Progenitor cell of endocrine pancreas (in vitro differentiated cells): Measurements from ENCODE around the gene TPD52L1. TPM values are rescaled to one million over a fixed set of nuclear protein-coding genes. Genes with fewer than 3 reads are reported as not detected.

Source experiments
- DNase-seq: peaks from one replicate; pipeline ENCODE4 v3.0.0; 2021; ENCODE audit warnings: low spot score; ENCODE audit not compliant: unreplicated experiment
- H3K27ac Mint-ChIP-seq: 2 replicates; pipeline ENCODE4 v1.8.0; 2021; ENCODE audit warnings: mild to moderate bottlenecking, moderate library complexity, mixed read lengths
- H3K27me3 Mint-ChIP-seq: 2 replicates; pipeline ENCODE4 v1.8.0; 2021; ENCODE audit warnings: mixed read lengths
- H3K36me3 Mint-ChIP-seq: 2 replicates; pipeline ENCODE4 v1.8.0; 2022; ENCODE audit warnings: mixed read lengths; ENCODE audit not compliant: insufficient read depth
- H3K4me1 Mint-ChIP-seq: 2 replicates; pipeline ENCODE4 v1.8.0; 2021; ENCODE audit warnings: low read depth, mixed read lengths
- H3K4me3 Mint-ChIP-seq: 2 replicates; pipeline ENCODE4 v1.8.0; 2021; ENCODE audit warnings: low read depth, mild to moderate bottlenecking, moderate library complexity, mixed read lengths
- H3K9me3 Mint-ChIP-seq: 2 replicates; pipeline ENCODE4 v1.8.0; 2021; ENCODE audit warnings: low read depth, mixed read lengths
- total RNA-seq: library from RNA; stranded (reverse); gene quantifications from 2 replicates; pipeline ENCODE4 v1.2.1, GENCODE V29; 2021
- TF ChIP-seq, protein P1 (sequence below): fragments of 200-600 bp; sonication (generic); IDR thresholded peaks from one replicate; pipeline ENCODE4 v1.5.0; 2021; ENCODE audit warnings: antibody characterized with exemption, mild to moderate bottlenecking; ENCODE audit not compliant: unreplicated experiment

TPD52L1 gene
- total RNA-seq, 1 donor from 2014 or later, result 33.8 TPM

DNA sequence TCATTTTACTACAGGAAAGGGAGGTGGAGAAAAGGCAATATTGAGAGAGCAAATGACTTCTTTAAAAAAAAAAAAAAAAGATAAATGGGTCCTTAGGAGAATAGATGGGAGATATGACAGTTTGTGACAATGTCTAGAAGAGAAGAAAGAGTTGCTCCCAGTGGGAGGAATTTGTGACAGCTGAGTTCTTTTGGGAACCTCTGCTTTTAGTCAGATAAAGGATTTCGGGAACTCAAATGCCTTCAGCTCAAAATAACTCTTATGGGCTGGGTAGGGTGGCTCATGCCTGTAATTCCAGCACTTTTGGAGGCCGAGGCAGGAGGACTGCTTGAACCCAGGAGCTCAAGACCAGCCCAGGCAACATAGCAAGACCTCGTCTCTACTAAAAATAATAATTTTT lies 13.1 kb downstream of the TPD52L1 start:
- H3K9me3 Mint-ChIP-seq, result no peaks in the 10 kb centered on the region
- no peaks in the 10 kb centered on the region for H3K27me3 Mint-ChIP-seq
- no peak overlapping the region for H3K27ac Mint-ChIP-seq
- no peak for DNase-seq
- H3K4me1 Mint-ChIP-seq, result no peaks in the 10 kb centered on the region
- H3K4me3 Mint-ChIP-seq, result no peak overlapping the region
- no peaks in the 10 kb centered on the region for H3K36me3 Mint-ChIP-seq
- TF ChIP-seq, protein P1, sequence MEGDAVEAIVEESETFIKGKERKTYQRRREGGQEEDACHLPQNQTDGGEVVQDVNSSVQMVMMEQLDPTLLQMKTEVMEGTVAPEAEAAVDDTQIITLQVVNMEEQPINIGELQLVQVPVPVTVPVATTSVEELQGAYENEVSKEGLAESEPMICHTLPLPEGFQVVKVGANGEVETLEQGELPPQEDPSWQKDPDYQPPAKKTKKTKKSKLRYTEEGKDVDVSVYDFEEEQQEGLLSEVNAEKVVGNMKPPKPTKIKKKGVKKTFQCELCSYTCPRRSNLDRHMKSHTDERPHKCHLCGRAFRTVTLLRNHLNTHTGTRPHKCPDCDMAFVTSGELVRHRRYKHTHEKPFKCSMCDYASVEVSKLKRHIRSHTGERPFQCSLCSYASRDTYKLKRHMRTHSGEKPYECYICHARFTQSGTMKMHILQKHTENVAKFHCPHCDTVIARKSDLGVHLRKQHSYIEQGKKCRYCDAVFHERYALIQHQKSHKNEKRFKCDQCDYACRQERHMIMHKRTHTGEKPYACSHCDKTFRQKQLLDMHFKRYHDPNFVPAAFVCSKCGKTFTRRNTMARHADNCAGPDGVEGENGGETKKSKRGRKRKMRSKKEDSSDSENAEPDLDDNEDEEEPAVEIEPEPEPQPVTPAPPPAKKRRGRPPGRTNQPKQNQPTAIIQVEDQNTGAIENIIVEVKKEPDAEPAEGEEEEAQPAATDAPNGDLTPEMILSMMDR, result no peak

DNA sequence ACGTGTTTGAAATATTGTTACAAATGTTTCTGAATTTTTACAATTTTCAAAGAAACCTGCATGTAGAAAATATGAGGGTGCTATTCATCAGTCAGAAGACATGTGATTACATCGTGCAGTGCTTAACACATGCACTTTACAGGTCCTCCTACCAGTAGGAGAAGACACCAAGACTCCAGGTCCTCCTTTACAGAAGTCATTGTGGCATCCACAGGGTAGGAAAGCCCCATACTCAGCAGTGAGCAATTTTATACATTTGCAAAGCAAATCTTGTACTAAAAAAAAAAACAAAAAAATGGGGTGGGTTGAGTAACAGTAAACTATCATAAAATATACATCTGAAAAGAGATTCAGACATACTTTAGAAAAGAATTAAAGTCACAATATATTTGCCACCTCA lies 14.0 kb downstream of the TPD52L1 start:
- Mint-ChIP-seq H3K9me3 (no peaks in the 10 kb centered on the region), H3K4me3 (no peak overlapping the region), H3K27me3 (no peaks in the 10 kb centered on the region), H3K36me3 (no peaks in the 10 kb centered on the region), H3K4me1 (no peaks in the 10 kb centered on the region), H3K27ac (no peak overlapping the region)
- no peak for DNase-seq
- TF ChIP-seq, protein P1, result no peak

DNA sequence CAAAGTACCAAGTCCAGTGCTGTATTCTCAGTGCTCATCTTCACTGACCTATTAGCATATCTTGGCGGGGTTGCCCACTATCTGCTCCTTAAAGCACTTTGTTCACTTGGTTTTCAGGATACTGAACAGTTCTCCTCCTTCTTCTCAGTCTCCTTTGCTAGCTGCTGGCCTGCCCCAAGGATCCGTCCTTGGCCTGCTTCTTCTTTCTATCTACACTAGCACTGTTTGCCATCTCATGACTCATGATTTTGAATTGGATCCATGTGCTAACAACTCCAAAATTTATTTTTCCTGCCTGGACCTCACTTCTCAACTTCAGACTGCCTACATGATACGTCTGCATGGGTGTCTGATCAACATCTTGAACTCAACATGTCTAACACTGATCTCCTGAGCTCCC lies 15.5 kb downstream of the TPD52L1 start:
- no peaks in the 10 kb centered on the region for H3K4me1 Mint-ChIP-seq
- H3K4me3 Mint-ChIP-seq, result no peak overlapping the region
- H3K9me3 Mint-ChIP-seq, result no peaks in the 10 kb centered on the region
- no peak for DNase-seq
- H3K36me3 Mint-ChIP-seq, result no peaks in the 10 kb centered on the region
- no peak overlapping the region for H3K27ac Mint-ChIP-seq
- TF ChIP-seq, protein P1, result no peak
- H3K27me3 Mint-ChIP-seq, result no peaks in the 10 kb centered on the region

DNA sequence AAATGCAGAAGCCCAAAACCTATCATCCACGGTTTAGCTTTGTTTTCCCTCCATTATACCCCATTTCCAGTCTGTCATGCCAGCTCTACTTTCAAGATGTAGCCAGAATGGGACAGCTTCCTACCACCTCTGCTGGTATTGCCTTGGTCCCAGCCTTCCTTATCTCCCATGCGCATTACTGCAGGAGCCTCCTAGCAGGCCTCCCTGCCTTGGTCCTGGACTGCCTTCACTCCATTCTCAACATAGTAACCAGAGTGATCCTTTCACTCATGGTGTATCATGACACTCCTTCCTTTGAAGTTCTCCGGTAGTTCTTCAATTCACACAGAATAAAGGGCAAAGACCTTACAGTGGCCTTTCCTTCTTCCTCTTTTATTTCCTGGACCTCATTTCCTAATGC lies 15.9 kb downstream of the TPD52L1 start:
- no peak overlapping the region for H3K27ac Mint-ChIP-seq
- no peaks in the 10 kb centered on the region for H3K4me1 Mint-ChIP-seq
- H3K27me3 Mint-ChIP-seq, result no peaks in the 10 kb centered on the region
- no peaks in the 10 kb centered on the region for H3K9me3 Mint-ChIP-seq
- H3K4me3 Mint-ChIP-seq, result no peak overlapping the region
- TF ChIP-seq, protein P1, result no peak
- H3K36me3 Mint-ChIP-seq, result no peaks in the 10 kb centered on the region
- no peak for DNase-seq

DNA sequence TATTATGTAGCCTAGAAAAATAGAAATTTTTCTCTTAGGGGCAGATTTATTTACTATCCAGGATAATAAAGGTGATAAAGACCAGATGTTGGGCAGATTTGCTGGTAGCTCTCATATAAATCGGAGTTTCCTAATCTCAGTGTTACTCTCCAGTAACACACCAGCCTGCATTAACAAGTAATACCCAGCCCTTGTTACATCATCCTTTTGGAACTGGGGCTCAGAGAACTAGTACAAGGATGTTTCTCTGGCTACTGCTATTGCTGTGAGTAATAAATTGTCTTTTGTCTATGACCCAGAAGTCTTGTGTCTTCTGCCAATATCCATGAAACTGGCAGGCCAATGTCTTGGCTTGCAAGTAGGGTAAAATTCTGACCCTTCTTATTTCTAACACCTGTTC lies 16.8 kb downstream of the TPD52L1 start:
- Mint-ChIP-seq H3K27me3 (no peaks in the 10 kb centered on the region), H3K36me3 (no peaks in the 10 kb centered on the region), H3K4me1 (no peaks in the 10 kb centered on the region), H3K27ac (no peak overlapping the region), H3K9me3 (no peaks in the 10 kb centered on the region), H3K4me3 (no peak overlapping the region)
- DNase-seq, result no peak
- TF ChIP-seq, protein P1, result no peak
